Astrocyte (in vitro differentiated cells and primary cell): Measurements from ENCODE around the gene NID2. TPM values are rescaled to one million over a fixed set of nuclear protein-coding genes. Genes with fewer than 3 reads are reported as not detected.
A peak's percentile ranks its signal among the peaks of the same experiment; 100 is the strongest.

ENCODE experiments used
- DNase-seq: peaks from one replicate; pipeline ENCODE4 v3.0.0-alpha.2; 2010; ENCODE audit warnings: low read depth
- FAIRE-seq: peaks from 2 replicates; lab custom pipeline; 2011; peaks lifted over from hg19 to GRCh38; lab: Jason Lieb, UNC
- H2AFZ ChIP-seq: 2 replicates; pipeline ENCODE4 v1.6.0; 2012; ENCODE audit warnings: low read depth, low read length, inconsistent platforms
- H3K27ac ChIP-seq: 2 replicates; pipeline ENCODE4 v1.5.1; 2011; ENCODE audit warnings: low read depth, low read length, inconsistent platforms
- H3K27me3 ChIP-seq: 2 replicates; pipeline ENCODE4 v1.6.0; 2011; ENCODE audit warnings: low read length, inconsistent platforms; ENCODE audit not compliant: insufficient read depth
- H3K36me3 ChIP-seq: 2 replicates; pipeline ENCODE4 v1.5.1; 2011; ENCODE audit warnings: low read length, inconsistent platforms; ENCODE audit not compliant: insufficient read depth
- H3K4me1 ChIP-seq: 2 replicates; pipeline ENCODE4 v1.5.1; 2011; ENCODE audit warnings: low read length, inconsistent platforms; ENCODE audit not compliant: insufficient read depth
- H3K4me2 ChIP-seq: 2 replicates; pipeline ENCODE4 v1.6.0; 2012; ENCODE audit warnings: low read length, inconsistent platforms
- H3K4me3 ChIP-seq: 2 replicates; pipeline ENCODE4 v1.5.1; 2011; ENCODE audit warnings: low read depth, mild to moderate bottlenecking, low read length, inconsistent platforms; ENCODE audit not compliant: insufficient read depth
- H3K79me2 ChIP-seq: 2 replicates; pipeline ENCODE4 v1.6.0; 2012; ENCODE audit warnings: mild to moderate bottlenecking, low read length, inconsistent platforms; ENCODE audit not compliant: insufficient read depth
- H3K9ac ChIP-seq: 2 replicates; pipeline ENCODE4 v1.6.0; 2012; ENCODE audit warnings: mild to moderate bottlenecking, low read length, inconsistent platforms
- H3K9me3 ChIP-seq: 2 replicates; pipeline ENCODE4 v1.5.1; 2012; ENCODE audit warnings: low read depth, mild to moderate bottlenecking, low read length, inconsistent platforms; ENCODE audit not compliant: insufficient read depth
- H4K20me1 ChIP-seq: 2 replicates; pipeline ENCODE4 v1.6.0; 2012; ENCODE audit warnings: low read length, inconsistent platforms; ENCODE audit not compliant: insufficient read depth
- H3K27ac Mint-ChIP-seq: one replicate; pipeline ENCODE4 v1.8.0; 2021; ENCODE audit warnings: mild to moderate bottlenecking, mixed read lengths; ENCODE audit not compliant: unreplicated experiment
- H3K27me3 Mint-ChIP-seq: one replicate; pipeline ENCODE4 v1.8.0; 2021; ENCODE audit warnings: low read depth, mixed read lengths; ENCODE audit not compliant: unreplicated experiment
- H3K36me3 Mint-ChIP-seq: one replicate; pipeline ENCODE4 v1.8.0; 2021; ENCODE audit warnings: low read depth, mixed read lengths; ENCODE audit not compliant: unreplicated experiment
- H3K4me1 Mint-ChIP-seq: one replicate; pipeline ENCODE4 v1.8.0; 2021; ENCODE audit warnings: low read depth, mixed read lengths; ENCODE audit not compliant: unreplicated experiment
- H3K4me3 Mint-ChIP-seq: one replicate; pipeline ENCODE4 v1.8.0; 2021; ENCODE audit warnings: mild to moderate bottlenecking, moderate library complexity, mixed read lengths; ENCODE audit not compliant: unreplicated experiment
- H3K9me3 Mint-ChIP-seq: one replicate; pipeline ENCODE4 v1.8.0; 2021; ENCODE audit warnings: mild to moderate bottlenecking, mixed read lengths; ENCODE audit not compliant: unreplicated experiment
- CTCF ChIP-seq: IDR thresholded peaks from 2 replicates; pipeline ENCODE4 v1.5.1; 2011; ENCODE audit warnings: low read depth, mild to moderate bottlenecking, inconsistent platforms, low read length, moderate library complexity; ENCODE audit not compliant: insufficient read depth
- EZH2 ChIP-seq: IDR thresholded peaks from 2 replicates; pipeline ENCODE4 v1.6.1; 2012; ENCODE audit warnings: mild to moderate bottlenecking, low read length, inconsistent platforms; ENCODE audit not compliant: insufficient read depth
- total RNA-seq: library from RNA; stranded (reverse); gene quantifications from 2 replicates; pipeline ENCODE4 v1.2.1, GENCODE V29; 2021

NID2 gene
- total RNA-seq, 1 donor from 2014 or later, result 22.3 TPM

GRCh38 chr14:52082903-52083302, 14.0 kb upstream of the NID2 start:
- FAIRE-seq, result peak; percentile 37

GRCh38 chr14:52081964-52082363, 13.1 kb upstream of the NID2 start:
- peaks cover 2% of the 10 kb centered on the region for H3K36me3 Mint-ChIP-seq
- TF ChIP-seq CTCF, result no peak
- TF ChIP-seq EZH2, result no peak
- Histone ChIP-seq H3K27ac (peak overlapping the region; percentile 91), H3K4me3 (no peak overlapping the region), H3K9me3 (peaks cover 8% of the 10 kb centered on the region), H3K36me3 (no peaks in the 10 kb centered on the region), H3K4me1 (peaks cover 49% of the 10 kb centered on the region), H3K79me2 (no peaks in the 10 kb centered on the region), H3K27me3 (no peaks in the 10 kb centered on the region), H4K20me1 (no peaks in the 10 kb centered on the region), H2AFZ (no peak overlapping the region), H3K4me2 (peak overlapping the region; percentile 49), H3K9ac (peak overlapping the region; percentile 66)
- peaks cover 33% of the 10 kb centered on the region for H3K4me1 Mint-ChIP-seq
- no peak overlapping the region for H3K4me3 Mint-ChIP-seq
- FAIRE-seq (no peak), DNase-seq (no peak)
- H3K27me3 Mint-ChIP-seq, result no peaks in the 10 kb centered on the region
- peaks cover 8% of the 10 kb centered on the region for H3K9me3 Mint-ChIP-seq
- peak overlapping the region; percentile 81 for H3K27ac Mint-ChIP-seq

More at GRCh38 chr14:52082903-52083302, 14.0 kb upstream of the NID2 start:
- no peak overlapping the region for H3K4me3 Mint-ChIP-seq
- H3K36me3 Mint-ChIP-seq, result peaks cover 2% of the 10 kb centered on the region
- no peak for DNase-seq
- H3K27me3 Mint-ChIP-seq, result no peaks in the 10 kb centered on the region
- no peaks in the 10 kb centered on the region for H4K20me1 ChIP-seq
- peaks cover 41% of the 10 kb centered on the region for H3K4me1 ChIP-seq
- H3K27me3 ChIP-seq, result no peaks in the 10 kb centered on the region
- peaks cover 32% of the 10 kb centered on the region for H3K4me1 Mint-ChIP-seq
- no peak overlapping the region for H3K27ac Mint-ChIP-seq
- H2AFZ ChIP-seq, result no peak overlapping the region
- TF ChIP-seq CTCF (no peak), EZH2 (no peak)
- H3K36me3 ChIP-seq, result no peaks in the 10 kb centered on the region
- H3K9me3 ChIP-seq, result peaks cover 8% of the 10 kb centered on the region
- peaks cover 8% of the 10 kb centered on the region for H3K9me3 Mint-ChIP-seq
- no peak overlapping the region for H3K4me3 ChIP-seq
- H3K9ac ChIP-seq, result no peak overlapping the region
- no peak overlapping the region for H3K4me2 ChIP-seq
- H3K27ac ChIP-seq, result no peak overlapping the region
- no peaks in the 10 kb centered on the region for H3K79me2 ChIP-seq

GRCh38 chr14:52080808-52081755, 12.2 kb upstream of the NID2 start:
- peak overlapping the region; percentile 49 for H3K4me2 ChIP-seq
- FAIRE-seq, result peak; percentile 97
- peak overlapping the region; percentile 67 for H3K27ac Mint-ChIP-seq

More at GRCh38 chr14:52080808-52081755, 12.2 kb upstream of the NID2 start:
- no peak overlapping the region for H3K4me3 ChIP-seq
- no peak for TF ChIP-seq EZH2
- no peak for TF ChIP-seq CTCF
- peaks cover 57% of the 10 kb centered on the region for H3K4me1 ChIP-seq
- no peaks in the 10 kb centered on the region for H3K79me2 ChIP-seq
- H3K27ac ChIP-seq, result peak overlapping the region; percentile 91
- Mint-ChIP-seq H3K36me3 (peaks cover 2% of the 10 kb centered on the region), H3K27me3 (no peaks in the 10 kb centered on the region), H3K9me3 (peaks cover 8% of the 10 kb centered on the region), H3K4me1 (peaks cover 33% of the 10 kb centered on the region), H3K4me3 (no peak overlapping the region)
- H3K27me3 ChIP-seq, result no peaks in the 10 kb centered on the region
- H4K20me1 ChIP-seq, result no peaks in the 10 kb centered on the region
- peak overlapping the region; percentile 15 for H2AFZ ChIP-seq
- peaks cover 8% of the 10 kb centered on the region for H3K9me3 ChIP-seq
- H3K36me3 ChIP-seq, result no peaks in the 10 kb centered on the region
- DNase-seq, result peak; percentile 96
- H3K9ac ChIP-seq, result peak overlapping the region; percentile 66
